CD4-positive, alpha-beta T cell treated with Interleukin-15 for 1 hour (primary cell): ENCODE results near the gene CCK.

Source experiments
- DNase-seq: peaks from one replicate; pipeline ENCODE4 v3.0.0-alpha.2; 2020

Gene CCK

DNA sequence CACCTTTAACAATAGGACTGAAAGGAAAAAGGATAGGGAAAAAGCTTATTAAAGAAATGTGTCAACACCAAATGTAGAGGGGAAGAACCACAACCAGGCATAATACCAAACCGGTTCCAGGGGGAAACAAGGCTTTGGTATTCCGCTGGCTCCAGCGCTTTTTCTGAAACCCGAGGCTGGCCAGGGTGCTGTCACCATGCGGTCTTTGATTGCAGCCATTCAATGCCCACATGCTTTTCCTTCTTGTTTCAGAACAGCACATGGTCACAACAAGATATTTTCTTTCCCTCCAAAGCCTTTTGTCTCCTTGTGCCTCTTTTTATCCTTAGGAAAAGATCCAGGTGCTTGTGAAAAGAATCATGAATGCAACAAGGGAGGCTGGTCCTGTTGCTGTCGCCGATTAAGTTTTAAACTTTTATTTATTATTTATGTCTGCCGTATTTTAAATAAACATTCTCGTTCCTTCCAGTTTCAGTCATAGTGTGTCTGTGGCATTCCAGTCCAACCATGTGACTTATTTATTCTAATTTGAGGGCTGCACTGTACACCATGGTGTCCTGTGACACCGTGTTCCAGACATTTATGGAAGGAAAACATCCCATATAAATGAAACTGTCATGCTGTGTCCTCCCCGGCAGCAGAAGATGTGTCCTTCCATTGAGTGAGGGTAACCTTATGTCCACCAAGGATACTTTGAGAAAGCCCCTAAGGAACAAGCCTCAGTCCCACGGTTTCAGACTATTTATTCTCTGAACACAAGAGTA lies 41.1 kb downstream of the CCK start:
- no peak for DNase-seq

GRCh38 chr3:42224178-42224577 lies 41.8 kb downstream of the CCK start:
- no peak for DNase-seq

GRCh38 chr3:42222942-42223693 lies 42.9 kb downstream of the CCK start:
- no peak for DNase-seq

- no peak for DNase-seq
Measured at GRCh38 chr3:42220436-42221121, 45.4 kb downstream of the CCK start.

DNA sequence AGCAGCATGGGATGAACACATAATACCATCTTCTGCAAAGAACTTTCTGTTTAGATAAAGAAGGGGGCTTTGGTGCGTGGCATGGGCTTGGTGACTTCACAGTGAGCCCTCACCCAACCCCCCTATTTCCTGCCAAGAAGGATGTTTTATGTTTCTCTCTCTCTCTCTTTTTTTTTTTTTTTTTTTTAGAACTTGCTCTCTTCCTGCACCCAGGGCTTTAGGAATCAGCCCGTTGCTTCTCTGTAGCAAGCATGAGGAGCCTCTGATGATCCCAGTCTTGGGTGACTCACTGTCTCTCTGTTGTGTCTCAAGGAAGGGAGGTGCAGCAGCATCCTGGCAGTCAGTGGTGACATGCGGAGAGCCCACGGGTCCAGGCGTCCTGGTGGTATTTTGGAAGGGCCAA lies 49.1 kb downstream of the CCK start:
- no peak for DNase-seq

- no peak for DNase-seq
Measured at GRCh38 chr3:42216302-42216701, 49.7 kb downstream of the CCK start.

GRCh38 chr3:42214565-42215283 lies 51.3 kb downstream of the CCK start:
- DNase-seq: no peak

GRCh38 chr3:42214064-42214463 lies 51.9 kb downstream of the CCK start:
- no peak for DNase-seq

DNA sequence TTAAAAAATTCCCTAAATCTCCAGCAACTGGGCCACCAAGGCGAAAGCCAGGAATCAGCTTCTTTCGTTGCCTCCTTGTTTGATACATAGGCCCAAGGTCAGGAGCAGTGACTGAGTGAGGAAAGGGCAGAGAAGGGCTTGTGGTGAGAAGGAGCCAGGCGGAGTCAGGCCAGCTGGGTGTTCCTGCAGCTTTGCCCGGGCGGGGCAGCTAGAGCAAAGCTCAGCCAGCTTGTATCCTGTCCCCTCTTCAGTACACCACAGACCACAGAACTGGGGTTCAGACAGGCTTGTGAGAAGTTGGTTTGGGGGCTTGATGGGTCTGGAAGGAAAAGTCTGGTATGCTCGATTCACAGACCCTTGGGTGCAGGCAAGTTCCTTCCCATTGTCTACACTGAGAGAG lies 52.6 kb downstream of the CCK start:
- DNase-seq: no peak

DNA sequence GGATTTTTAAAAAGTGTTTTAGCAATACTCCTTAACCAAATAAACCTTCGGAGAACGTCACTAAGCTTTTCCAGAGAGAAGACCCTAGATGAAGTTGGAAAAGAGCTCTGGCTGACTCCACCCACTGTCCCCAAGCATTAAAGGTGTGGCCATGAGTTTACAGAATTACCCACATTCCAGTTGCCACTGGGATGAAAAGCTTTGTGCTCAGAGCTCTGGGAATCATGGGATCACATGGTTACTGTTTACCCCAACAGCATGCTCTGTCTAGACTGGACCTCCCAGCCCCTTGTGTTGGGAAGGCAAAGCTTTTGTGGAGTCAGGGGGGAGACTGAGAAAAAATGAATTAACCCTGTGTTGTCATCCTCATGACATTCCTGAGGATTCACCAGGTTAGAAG lies 55.3 kb downstream of the CCK start:
- DNase-seq: no peak

DNA sequence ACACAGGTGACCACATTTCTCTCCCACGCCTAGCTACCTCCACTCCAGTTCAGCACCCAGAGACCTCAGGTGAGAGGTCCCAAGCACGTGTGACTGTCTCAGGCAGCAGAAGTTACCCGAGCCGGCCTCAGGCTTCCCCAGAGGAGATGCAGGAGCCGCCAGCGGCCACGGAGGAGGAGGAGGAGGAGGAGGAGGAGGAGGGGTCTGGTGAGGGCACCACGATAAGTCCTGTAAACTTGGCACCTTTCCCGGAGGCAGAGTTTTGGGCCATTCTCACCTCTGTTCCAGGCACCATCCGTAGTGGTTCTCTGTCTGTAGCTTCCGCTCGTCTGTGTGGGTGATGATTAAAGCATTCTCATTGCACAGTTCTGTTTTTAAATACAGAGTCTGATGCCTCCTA lies 56.1 kb downstream of the CCK start:
- no peak for DNase-seq
